GM12801 (cell line): ENCODE results near the gene NAT9.

ENCODE experiments used
- CTCF ChIP-seq: IDR thresholded peaks from one replicate; pipeline ENCODE4 v1.5.1; 2011; ENCODE audit warnings: control low read depth; ENCODE audit not compliant: insufficient read length; ENCODE audit errors: extremely low read depth

Gene NAT9

GRCh38 chr17:74740641-74741387 is 35.3 kb downstream of the NAT9 start:
- TF ChIP-seq CTCF, result no peak

GRCh38 chr17:74740173-74740572 is 36.0 kb downstream of the NAT9 start:
- TF ChIP-seq CTCF, result no peak

- TF ChIP-seq CTCF, result no peak
Observed at GRCh38 chr17:74739227-74739831, 36.8 kb downstream of the NAT9 start.

- no peak for TF ChIP-seq CTCF
Observed at GRCh38 chr17:74738051-74738996, 37.8 kb downstream of the NAT9 start.

GRCh38 chr17:74737299-74738050 is 38.7 kb downstream of the NAT9 start:
- TF ChIP-seq CTCF, result no peak

- no peak for TF ChIP-seq CTCF
Observed at GRCh38 chr17:74736513-74737298, 39.4 kb downstream of the NAT9 start, which contains the start of gene RAB37. Gene RAB37, plus strand, starts transcription at chr17:74737256. Its CDS starts 17 bp downstream, at chr17:74737273.
